Measurements from ENCODE around the gene BORCS6.
A peak's percentile ranks its signal among the peaks of the same experiment; 100 is the strongest.

Gene BORCS6

GRCh38 chr17:8141741-8142140, 48.2 kb downstream of the BORCS6 start:
- DNase-seq = no peak

- no peak for DNase-seq
Observed at GRCh38 chr17:8141045-8141444, 48.9 kb downstream of the BORCS6 start.

- DNase-seq = no peak
Observed at GRCh38 chr17:8140065-8141029, 49.6 kb downstream of the BORCS6 start.

GRCh38 chr17:8138672-8139371, 51.2 kb downstream of the BORCS6 start:
- peak; percentile 97 to 98 for DNase-seq

DNA sequence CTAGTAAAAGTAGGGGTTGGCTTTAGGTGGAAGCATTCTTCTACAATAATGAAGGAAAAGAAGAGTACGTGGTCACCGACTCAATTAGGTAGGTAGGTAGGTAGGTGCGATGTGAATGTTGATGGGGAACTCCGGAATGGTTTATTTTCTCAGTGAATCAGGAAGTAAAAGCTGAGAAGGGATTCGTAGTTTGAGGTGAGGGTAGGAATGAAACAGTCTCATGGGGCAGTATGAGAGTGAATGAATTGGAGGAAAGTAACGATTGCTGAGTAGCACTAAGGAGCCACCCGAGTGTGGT, 51.7 kb downstream of the BORCS6 start:
- no peak for DNase-seq

Measured in NCI-H446 (cell line).